ENCODE results near the gene TOR1B. TPM values are rescaled to one million over a fixed set of nuclear protein-coding genes. Genes with fewer than 3 reads are reported as not detected.
A peak's percentile ranks its signal among the peaks of the same experiment; 100 is the strongest.

Gene TOR1B
- total and polyA plus RNA-seq, 2 of the 4 experiments (the other 2 are of a cell fraction), result 15.6 to 21.0 TPM

DNA sequence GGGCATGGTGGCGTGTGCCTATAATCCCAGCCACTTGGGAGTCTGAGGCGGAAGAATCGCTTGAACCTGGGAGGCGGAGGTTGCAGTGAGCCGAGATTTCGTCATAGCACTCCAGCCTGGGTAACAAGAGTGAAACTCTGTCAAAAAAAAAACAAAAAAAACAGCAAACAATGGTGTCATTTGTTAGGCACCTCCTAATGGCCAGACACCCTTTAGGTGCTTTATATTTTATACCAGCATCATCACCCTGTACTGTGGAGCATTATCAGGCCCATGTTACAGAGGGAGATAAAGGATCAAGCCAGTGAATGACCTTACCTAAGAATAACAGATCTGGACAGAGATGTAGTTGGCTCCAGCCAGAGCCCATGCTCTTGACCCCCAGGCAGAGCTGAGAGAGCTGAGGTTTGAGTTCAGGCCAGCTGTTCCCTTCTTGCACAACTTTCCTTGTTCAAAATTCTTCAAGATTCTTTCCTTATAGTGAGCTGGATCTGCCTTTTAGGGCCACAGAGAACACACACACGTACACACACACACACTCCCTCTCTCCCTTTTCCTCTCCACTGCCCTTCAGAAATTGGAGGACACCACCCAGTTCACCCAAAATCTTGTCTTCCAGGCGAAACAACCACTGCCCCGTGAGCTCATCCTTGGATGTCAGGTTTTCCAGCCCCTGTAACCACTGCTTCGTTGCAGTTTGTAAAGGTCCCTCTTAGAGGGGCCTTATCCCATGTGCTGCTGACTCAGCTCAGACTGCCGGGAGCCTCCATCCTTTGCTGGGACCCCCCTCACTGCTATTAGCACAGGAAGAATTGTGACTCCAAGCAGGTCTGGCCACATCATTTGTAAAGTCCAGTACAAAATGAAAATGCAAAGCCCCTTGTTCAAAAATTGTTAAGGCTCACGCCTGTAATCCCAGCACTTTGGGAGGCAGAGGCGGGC lies 39.7 kb upstream of the TOR1B start (continued):
- no peak for TF ChIP-seq SMC3 (IDR thresholded peaks at IDR 0.05; ENCODE audit: low read depth, low read length)
- TF ChIP-seq POLR2A (IDR thresholded peaks at IDR 0.05; ENCODE audit: low read depth, low read length), result no peak
- peak; percentile 54; the same call in 1 of the 2 replicates for TF ChIP-seq MAZ (IDR thresholded peaks at IDR 0.05; ENCODE audit: borderline replicate concordance, low read depth, low read length)

- WGBS, 2 experiments (ENCODE audit: extremely low coverage in 2 of 2, insufficient read length in 1 of 2), result no CpG with 5 or more reads among the region's 4 CpGs
- Histone ChIP-seq H2BK20ac (ENCODE audit: low read depth, low read length) (no peak overlapping the region), H3K4ac (ENCODE audit: low read depth, low read length) (no peak overlapping the region), H2BK120ac (ENCODE audit: low read depth, low read length) (no peak overlapping the region), H3K4me3 (ENCODE audit: insufficient read depth, low read depth, low read length) (no peak overlapping the region), H3K27me3 (ENCODE audit: control insufficient read depth, insufficient read depth, low read length) (no peaks in the 10 kb centered on the region), H3K36me3 (ENCODE audit: control insufficient read depth, insufficient read depth, low read length) (no peaks in the 10 kb centered on the region), H3K9me1 (ENCODE audit: insufficient read depth, low read length) (peaks cover 19% of the 10 kb centered on the region), H3K56ac (ENCODE audit: extremely low read depth, insufficient read depth, low read length) (no peak overlapping the region), H4K8ac (ENCODE audit: low read depth in 2 of 2, low read length in 2 of 2) (no peak overlapping the region), H2BK15ac (ENCODE audit: low read depth, low read length) (no peak overlapping the region), H4K5ac (ENCODE audit: low read depth, low read length) (no peak overlapping the region), H3K4me1 (ENCODE audit: control insufficient read depth, insufficient read depth, low read length) (peaks cover 18% of the 10 kb centered on the region), H2AK5ac (ENCODE audit: low read depth, low read length) (no peak overlapping the region), H3K9ac (ENCODE audit: low read depth, low read length) (no peak overlapping the region), H2BK5ac (ENCODE audit: low read depth, low read length, poor library complexity, severe bottlenecking) (no peak overlapping the region), H4K91ac (ENCODE audit: insufficient read depth, low read depth, low read length) (no peak overlapping the region), H3K4me2 (ENCODE audit: low read depth, low read length) (no peak overlapping the region), H4K20me1 (ENCODE audit: insufficient read depth, low read length) (no peaks in the 10 kb centered on the region; the same call in 1 of the 2 replicates), H3K27ac (ENCODE audit: insufficient read depth, low read length) (no peak overlapping the region), H2AFZ (replicated peaks; ENCODE audit: low read length, poor library complexity) (no peak overlapping the region), H2AK9ac (replicated peaks; ENCODE audit: low read depth, low read length, poor library complexity) (no peak overlapping the region), H3K14ac (replicated peaks; ENCODE audit: low read depth, low read length) (no peak overlapping the region), H3K79me1 (ENCODE audit: low read depth in 1 of 2, low read length in 2 of 2) (no peaks in the 10 kb centered on the region), H3K18ac (ENCODE audit: low read depth, low read length) (no peak overlapping the region), H3K23ac (ENCODE audit: low read depth, low read length) (no peak overlapping the region), H3K9me3 (ENCODE audit: control insufficient read depth, insufficient read depth, low read length) (no peaks in the 10 kb centered on the region)
- CTCF ChIA-PET, result interaction anchor here (0.5 to 0.8 kb wide), 2 partner anchors 28 to 35 kb away, joined by 3 to 4 read pairs; no protein-coding TSS in a partner anchor
- ATAC-seq (ENCODE audit: low read depth) (no peak), DNase-seq (no peak)
- intact Hi-C loops (cut with micrococcal nuclease), result no loop called here
- dilution Hi-C loops (cut with HindIII; ENCODE audit: low sequenced_read_pairs, unreplicated experiment), result no loop called here
- in situ Hi-C loops (cut with MboI; ENCODE audit: low sequenced_read_pairs), result no loop called here
- POLR2A ChIA-PET (ENCODE audit: unreplicated experiment), result no interaction called here
- no TSS peak for BruUV-seq (replicated peaks)
- TF ChIP-seq FOS (IDR thresholded peaks at IDR 0.05; ENCODE audit: low read depth, low read length) (no peak), SMC3 (IDR thresholded peaks at IDR 0.05; ENCODE audit: low read depth, low read length) (no peak), CHD1 (IDR thresholded peaks at IDR 0.05; ENCODE audit: low read depth, low read length) (no peak), MXI1 (IDR thresholded peaks at IDR 0.05; ENCODE audit: borderline replicate concordance, low read depth, low read length) (no peak), RFX5 (IDR thresholded peaks at IDR 0.05; ENCODE audit: low read depth, low read length) (no peak), BHLHE40 (IDR thresholded peaks at IDR 0.05; ENCODE audit: low read depth, low read length) (no peak), NFE2L2 (IDR thresholded peaks at IDR 0.05; ENCODE audit: low read depth, low read length) (no peak), CTCF (conservative IDR thresholded peaks at IDR 0.05; ENCODE audit: low read depth, low read length) (no peak), RCOR1 (IDR thresholded peaks at IDR 0.05; ENCODE audit: insufficient replicate concordance, low read length) (no peak), CEBPB (IDR thresholded peaks at IDR 0.05; ENCODE audit: low read depth, low read length) (no peak), POLR2A (IDR thresholded peaks at IDR 0.05; ENCODE audit: low read depth, low read length) (no peak)
- TF ChIP-seq, protein P1, sequence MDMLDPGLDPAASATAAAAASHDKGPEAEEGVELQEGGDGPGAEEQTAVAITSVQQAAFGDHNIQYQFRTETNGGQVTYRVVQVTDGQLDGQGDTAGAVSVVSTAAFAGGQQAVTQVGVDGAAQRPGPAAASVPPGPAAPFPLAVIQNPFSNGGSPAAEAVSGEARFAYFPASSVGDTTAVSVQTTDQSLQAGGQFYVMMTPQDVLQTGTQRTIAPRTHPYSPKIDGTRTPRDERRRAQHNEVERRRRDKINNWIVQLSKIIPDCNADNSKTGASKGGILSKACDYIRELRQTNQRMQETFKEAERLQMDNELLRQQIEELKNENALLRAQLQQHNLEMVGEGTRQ (IDR thresholded peaks at IDR 0.05; ENCODE audit: low read depth, low read length), result no peak
Observed at GRCh38 chr9:129765764-129766317, 37.1 kb upstream of the TOR1B start.

Data from IMR-90 (cell line).